GM23338 (cell line): ENCODE results near the gene ST3GAL4.
"Not testable (repeated sequence)": the region's sequence is repeated elsewhere in the genome, so short reads cannot be mapped to it uniquely, and the experiment has no call there.

Experiments used
- CREB1 ChIP-seq: fragments of 250-450 bp; sonication (Bioruptor Pico); IDR thresholded peaks from 2 replicates; pipeline ENCODE4 v1.5.0; 2020; ENCODE audit warnings: low read depth, mild to moderate bottlenecking, moderate library complexity
- EZH2 ChIP-seq: fragments of 200-600 bp; sonication (generic); IDR thresholded peaks from one replicate; pipeline ENCODE4 v1.8.0; 2017; ENCODE audit warnings: antibody characterized with exemption, mild to moderate bottlenecking, low read depth; ENCODE audit not compliant: unreplicated experiment
- EZH2phosphoT487 ChIP-seq: fragments of 200-600 bp; sonication (generic); IDR thresholded peaks from one replicate; pipeline ENCODE4 v1.8.1; 2018; ENCODE audit warnings: antibody characterized with exemption; ENCODE audit not compliant: unreplicated experiment
- POLR2AphosphoS5 ChIP-seq: IDR thresholded peaks from 2 replicates; pipeline ENCODE4 v1.6.1; 2016; ENCODE audit warnings: antibody characterized with exemption, low read depth
- TF ChIP-seq, protein P1 (sequence below), 2 experiments: fragments of 200-600 bp in 1 of 2; sonication (generic) in 1 of 2; conservative IDR thresholded peaks; 2 replicates each; pipeline versions ENCODE4 v1.5.1 to v1.6.1; 2016 to 2017; ENCODE audit warnings: antibody characterized with exemption in 2 of 2, low read depth in 2 of 2, mild to moderate bottlenecking in 2 of 2, moderate library complexity in 1 of 2
- TF ChIP-seq, protein P2 (sequence below): IDR thresholded peaks from one replicate; pipeline ENCODE4 v1.6.1; 2018; ENCODE audit warnings: antibody characterized with exemption; ENCODE audit not compliant: unreplicated experiment

GRCh38 chr11:126364735-126365134, 9.2 kb downstream of the ST3GAL4 start:
- TF ChIP-seq, protein P1, sequence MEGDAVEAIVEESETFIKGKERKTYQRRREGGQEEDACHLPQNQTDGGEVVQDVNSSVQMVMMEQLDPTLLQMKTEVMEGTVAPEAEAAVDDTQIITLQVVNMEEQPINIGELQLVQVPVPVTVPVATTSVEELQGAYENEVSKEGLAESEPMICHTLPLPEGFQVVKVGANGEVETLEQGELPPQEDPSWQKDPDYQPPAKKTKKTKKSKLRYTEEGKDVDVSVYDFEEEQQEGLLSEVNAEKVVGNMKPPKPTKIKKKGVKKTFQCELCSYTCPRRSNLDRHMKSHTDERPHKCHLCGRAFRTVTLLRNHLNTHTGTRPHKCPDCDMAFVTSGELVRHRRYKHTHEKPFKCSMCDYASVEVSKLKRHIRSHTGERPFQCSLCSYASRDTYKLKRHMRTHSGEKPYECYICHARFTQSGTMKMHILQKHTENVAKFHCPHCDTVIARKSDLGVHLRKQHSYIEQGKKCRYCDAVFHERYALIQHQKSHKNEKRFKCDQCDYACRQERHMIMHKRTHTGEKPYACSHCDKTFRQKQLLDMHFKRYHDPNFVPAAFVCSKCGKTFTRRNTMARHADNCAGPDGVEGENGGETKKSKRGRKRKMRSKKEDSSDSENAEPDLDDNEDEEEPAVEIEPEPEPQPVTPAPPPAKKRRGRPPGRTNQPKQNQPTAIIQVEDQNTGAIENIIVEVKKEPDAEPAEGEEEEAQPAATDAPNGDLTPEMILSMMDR (conservative IDR thresholded peaks at IDR 0.05; ENCODE audit: low read depth in 2 of 2) = not testable (repeated sequence)
- TF ChIP-seq CREB1 (CRISPR knock-in tag); EZH2; EZH2phosphoT487; POLR2AphosphoS5: not testable (repeated sequence)
- TF ChIP-seq, protein P2, sequence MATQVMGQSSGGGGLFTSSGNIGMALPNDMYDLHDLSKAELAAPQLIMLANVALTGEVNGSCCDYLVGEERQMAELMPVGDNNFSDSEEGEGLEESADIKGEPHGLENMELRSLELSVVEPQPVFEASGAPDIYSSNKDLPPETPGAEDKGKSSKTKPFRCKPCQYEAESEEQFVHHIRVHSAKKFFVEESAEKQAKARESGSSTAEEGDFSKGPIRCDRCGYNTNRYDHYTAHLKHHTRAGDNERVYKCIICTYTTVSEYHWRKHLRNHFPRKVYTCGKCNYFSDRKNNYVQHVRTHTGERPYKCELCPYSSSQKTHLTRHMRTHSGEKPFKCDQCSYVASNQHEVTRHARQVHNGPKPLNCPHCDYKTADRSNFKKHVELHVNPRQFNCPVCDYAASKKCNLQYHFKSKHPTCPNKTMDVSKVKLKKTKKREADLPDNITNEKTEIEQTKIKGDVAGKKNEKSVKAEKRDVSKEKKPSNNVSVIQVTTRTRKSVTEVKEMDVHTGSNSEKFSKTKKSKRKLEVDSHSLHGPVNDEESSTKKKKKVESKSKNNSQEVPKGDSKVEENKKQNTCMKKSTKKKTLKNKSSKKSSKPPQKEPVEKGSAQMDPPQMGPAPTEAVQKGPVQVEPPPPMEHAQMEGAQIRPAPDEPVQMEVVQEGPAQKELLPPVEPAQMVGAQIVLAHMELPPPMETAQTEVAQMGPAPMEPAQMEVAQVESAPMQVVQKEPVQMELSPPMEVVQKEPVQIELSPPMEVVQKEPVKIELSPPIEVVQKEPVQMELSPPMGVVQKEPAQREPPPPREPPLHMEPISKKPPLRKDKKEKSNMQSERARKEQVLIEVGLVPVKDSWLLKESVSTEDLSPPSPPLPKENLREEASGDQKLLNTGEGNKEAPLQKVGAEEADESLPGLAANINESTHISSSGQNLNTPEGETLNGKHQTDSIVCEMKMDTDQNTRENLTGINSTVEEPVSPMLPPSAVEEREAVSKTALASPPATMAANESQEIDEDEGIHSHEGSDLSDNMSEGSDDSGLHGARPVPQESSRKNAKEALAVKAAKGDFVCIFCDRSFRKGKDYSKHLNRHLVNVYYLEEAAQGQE = not testable (repeated sequence)
